ENCODE data around the gene PLA2G4B.

DNA sequence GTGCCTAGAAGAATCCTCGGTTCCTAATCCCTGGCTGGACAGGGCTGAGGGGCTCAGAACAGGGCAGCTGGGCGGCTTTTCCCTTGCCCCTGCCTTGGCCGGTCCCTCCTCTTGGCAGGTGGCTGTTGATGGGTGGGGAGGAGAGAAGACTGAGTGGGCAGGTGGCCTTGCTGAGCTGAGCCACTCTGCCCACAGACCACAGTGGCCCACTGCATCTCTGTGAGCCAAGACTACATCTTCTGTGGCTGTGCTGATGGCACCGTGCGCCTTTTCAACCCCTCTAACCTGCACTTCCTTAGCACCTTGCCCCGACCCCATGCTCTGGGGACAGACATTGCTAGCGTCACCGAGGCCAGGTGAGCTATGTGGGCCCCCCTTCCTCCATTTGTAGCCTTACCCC is 25.2 kb upstream of the PLA2G4B start:
- TF ChIP-seq, protein P1, sequence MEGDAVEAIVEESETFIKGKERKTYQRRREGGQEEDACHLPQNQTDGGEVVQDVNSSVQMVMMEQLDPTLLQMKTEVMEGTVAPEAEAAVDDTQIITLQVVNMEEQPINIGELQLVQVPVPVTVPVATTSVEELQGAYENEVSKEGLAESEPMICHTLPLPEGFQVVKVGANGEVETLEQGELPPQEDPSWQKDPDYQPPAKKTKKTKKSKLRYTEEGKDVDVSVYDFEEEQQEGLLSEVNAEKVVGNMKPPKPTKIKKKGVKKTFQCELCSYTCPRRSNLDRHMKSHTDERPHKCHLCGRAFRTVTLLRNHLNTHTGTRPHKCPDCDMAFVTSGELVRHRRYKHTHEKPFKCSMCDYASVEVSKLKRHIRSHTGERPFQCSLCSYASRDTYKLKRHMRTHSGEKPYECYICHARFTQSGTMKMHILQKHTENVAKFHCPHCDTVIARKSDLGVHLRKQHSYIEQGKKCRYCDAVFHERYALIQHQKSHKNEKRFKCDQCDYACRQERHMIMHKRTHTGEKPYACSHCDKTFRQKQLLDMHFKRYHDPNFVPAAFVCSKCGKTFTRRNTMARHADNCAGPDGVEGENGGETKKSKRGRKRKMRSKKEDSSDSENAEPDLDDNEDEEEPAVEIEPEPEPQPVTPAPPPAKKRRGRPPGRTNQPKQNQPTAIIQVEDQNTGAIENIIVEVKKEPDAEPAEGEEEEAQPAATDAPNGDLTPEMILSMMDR (optimal IDR thresholded peaks at IDR 0.05 in 1 of 3, IDR thresholded peaks at IDR 0.05 in 1 of 3, conservative IDR thresholded peaks at IDR 0.05 in 1 of 3; ENCODE audit: extremely low read depth in 1 of 3, insufficient read depth in 2 of 3, low read length in 3 of 3), result no peak
- TF ChIP-seq EZH2 (IDR thresholded peaks at IDR 0.05; ENCODE audit: low read length), result no peak

Data from keratinocyte (primary cell).